ENCODE results near the gene MCEE. TPM values are rescaled to one million over a fixed set of nuclear protein-coding genes. Genes with fewer than 3 reads are reported as not detected.
"Not testable (repeated sequence)": the region's sequence is repeated elsewhere in the genome, so short reads cannot be mapped to it uniquely, and the experiment has no call there.

The MCEE gene
- 10 to 100 TPM; 12.6 to 16.3 TPM for total RNA-seq

- Mint-ChIP-seq H3K4me3 (no peak within 1 kb of the TSS), H3K27ac (no peak within 1 kb of the TSS), H3K9me3 (ENCODE audit: low read depth) (no peaks in the 10 kb centered on the region), H3K27me3 (no peaks in the 10 kb centered on the region), H3K36me3 (peaks cover 17% of the 10 kb centered on the region), H3K4me1 (peaks cover 16% of the 10 kb centered on the region)
- ATAC-seq (peak; percentile 92), DNase-seq (peak; percentile 93)
- CTCF ChIA-PET, result interaction anchor here (0.6 to 2.4 kb wide), 9 partner anchors 11 to 1746 kb away, joined by 3 to 11 read pairs (median 4); partner anchors contain the start of gene NAGK
Measured at GRCh38 chr2:71130152-71130904, at the start of gene MCEE, which contains the start of gene MPHOSPH10. Gene MCEE, minus strand, starts transcription at chr2:71130229. Its CDS starts 10 bp downstream, at chr2:71130219. Gene MPHOSPH10, plus strand, starts transcription at chr2:71130634. Its CDS starts 32 bp downstream, at chr2:71130666.

GRCh38 chr2:71178836-71179235 is 48.8 kb upstream of the MCEE start:
- H3K27me3 Mint-ChIP-seq; DNase-seq; CTCF ChIA-PET; H3K4me3 Mint-ChIP-seq; H3K36me3 Mint-ChIP-seq; H3K27ac Mint-ChIP-seq; H3K4me1 Mint-ChIP-seq; H3K9me3 Mint-ChIP-seq (ENCODE audit: low read depth); ATAC-seq: not testable (repeated sequence)

- Mint-ChIP-seq H3K36me3 (no peaks in the 10 kb centered on the region), H3K27me3 (peaks cover 4% of the 10 kb centered on the region), H3K27ac (no peak overlapping the region), H3K4me3 (no peak overlapping the region), H3K4me1 (peaks cover 6% of the 10 kb centered on the region), H3K9me3 (ENCODE audit: low read depth) (no peaks in the 10 kb centered on the region)
- no peak for ATAC-seq
- CTCF ChIA-PET, result interaction anchor here (0.6 kb wide), 1 partner anchor 36 kb away, joined by 3 read pairs; no protein-coding TSS in a partner anchor
- no peak for DNase-seq
Measured at GRCh38 chr2:71174207-71174606, 44.2 kb upstream of the MCEE start.

- no peak for ATAC-seq
- CTCF ChIA-PET, result no interaction called here
Measured at GRCh38 chr2:71173096-71173495, 43.1 kb upstream of the MCEE start.

GRCh38 chr2:71166812-71167211 is 36.8 kb upstream of the MCEE start:
- DNase-seq (no peak), ATAC-seq (no peak)
- H3K27ac Mint-ChIP-seq, result no peak overlapping the region
- H3K4me1 Mint-ChIP-seq, result no peaks in the 10 kb centered on the region
- H3K4me3 Mint-ChIP-seq, result no peak overlapping the region
- no peaks in the 10 kb centered on the region for H3K36me3 Mint-ChIP-seq
- H3K9me3 Mint-ChIP-seq (ENCODE audit: low read depth), result no peaks in the 10 kb centered on the region
- peaks cover 14% of the 10 kb centered on the region for H3K27me3 Mint-ChIP-seq
- CTCF ChIA-PET, result interaction anchor here (2.3 kb wide), 1 partner anchor 10 kb away, joined by 7 read pairs; no protein-coding TSS in a partner anchor

More at GRCh38 chr2:71173096-71173495, 43.1 kb upstream of the MCEE start:
- Mint-ChIP-seq H3K9me3 (ENCODE audit: low read depth) (no peaks in the 10 kb centered on the region), H3K4me1 (peaks cover 6% of the 10 kb centered on the region), H3K27me3 (peaks cover 4% of the 10 kb centered on the region), H3K27ac (no peak overlapping the region), H3K4me3 (no peak overlapping the region), H3K36me3 (no peaks in the 10 kb centered on the region)
- DNase-seq, result no peak

GRCh38 chr2:71157124-71157793 is 27.2 kb upstream of the MCEE start:
- peak; percentile 65 for DNase-seq
- Mint-ChIP-seq H3K27ac (no peak overlapping the region), H3K36me3 (no peaks in the 10 kb centered on the region), H3K9me3 (ENCODE audit: low read depth) (no peaks in the 10 kb centered on the region), H3K27me3 (peaks cover 2% of the 10 kb centered on the region), H3K4me3 (peak overlapping the region; percentile 27), H3K4me1 (peaks cover 4% of the 10 kb centered on the region)
- ATAC-seq, result peak; percentile 75
- CTCF ChIA-PET, result interaction anchor here (0.7 to 2.3 kb wide), 9 partner anchors 8 to 353 kb away, joined by 3 to 12 read pairs (median 3); partner anchors contain the start of gene MPHOSPH10

GRCh38 chr2:71156573-71156972 is 26.5 kb upstream of the MCEE start:
- no peak overlapping the region for H3K4me3 Mint-ChIP-seq
- H3K36me3 Mint-ChIP-seq, result no peaks in the 10 kb centered on the region
- CTCF ChIA-PET, result interaction anchor here (0.7 to 2.3 kb wide), 8 partner anchors 10 to 354 kb away, joined by 3 to 12 read pairs (median 3); partner anchors contain the start of gene MPHOSPH10
- H3K27ac Mint-ChIP-seq, result no peak overlapping the region
- H3K4me1 Mint-ChIP-seq, result peaks cover 4% of the 10 kb centered on the region
- peaks cover 2% of the 10 kb centered on the region for H3K27me3 Mint-ChIP-seq
- DNase-seq, result no peak
- H3K9me3 Mint-ChIP-seq (ENCODE audit: low read depth), result no peaks in the 10 kb centered on the region
- ATAC-seq, result no peak

- CTCF ChIA-PET, result interaction anchor here (0.7 to 2.7 kb wide), 8 partner anchors 11 to 355 kb away, joined by 3 to 12 read pairs (median 5); partner anchors contain the start of gene NAGK
- no peak for DNase-seq
- Mint-ChIP-seq H3K9me3 (ENCODE audit: low read depth) (no peaks in the 10 kb centered on the region), H3K27me3 (peaks cover 2% of the 10 kb centered on the region), H3K4me1 (peaks cover 4% of the 10 kb centered on the region), H3K36me3 (no peaks in the 10 kb centered on the region), H3K27ac (no peak overlapping the region), H3K4me3 (no peak overlapping the region)
- ATAC-seq, result no peak
Measured at GRCh38 chr2:71155846-71156245, 25.8 kb upstream of the MCEE start.

GRCh38 chr2:71154798-71155197 is 24.8 kb upstream of the MCEE start:
- CTCF ChIA-PET, result interaction anchor here (1.0 to 2.7 kb wide), 5 partner anchors 48 to 355 kb away, joined by 3 to 10 read pairs (median 5); partner anchors contain the start of gene NAGK
- H3K9me3 Mint-ChIP-seq (ENCODE audit: low read depth), result no peaks in the 10 kb centered on the region
- no peak overlapping the region for H3K4me3 Mint-ChIP-seq
- peaks cover 2% of the 10 kb centered on the region for H3K36me3 Mint-ChIP-seq
- DNase-seq, result peak; percentile 50
- ATAC-seq, result no peak
- peaks cover 2% of the 10 kb centered on the region for H3K27me3 Mint-ChIP-seq
- H3K4me1 Mint-ChIP-seq, result peaks cover 4% of the 10 kb centered on the region
- H3K27ac Mint-ChIP-seq, result no peak overlapping the region

GRCh38 chr2:71154279-71154678 is 24.2 kb upstream of the MCEE start:
- H3K9me3 Mint-ChIP-seq (ENCODE audit: low read depth), result no peaks in the 10 kb centered on the region
- H3K36me3 Mint-ChIP-seq, result peaks cover 5% of the 10 kb centered on the region
- H3K4me1 Mint-ChIP-seq, result peaks cover 4% of the 10 kb centered on the region
- peaks cover 2% of the 10 kb centered on the region for H3K27me3 Mint-ChIP-seq
- CTCF ChIA-PET, result interaction anchor here (1.1 to 2.7 kb wide), 4 partner anchors 48 to 356 kb away, joined by 3 to 10 read pairs (median 5); no protein-coding TSS in a partner anchor
- no peak overlapping the region for H3K27ac Mint-ChIP-seq
- ATAC-seq (no peak), DNase-seq (no peak)
- no peak overlapping the region for H3K4me3 Mint-ChIP-seq

GRCh38 chr2:71153585-71154224 is 23.7 kb upstream of the MCEE start:
- no peak overlapping the region for H3K4me3 Mint-ChIP-seq
- H3K4me1 Mint-ChIP-seq, result peaks cover 4% of the 10 kb centered on the region
- DNase-seq, result no peak
- no peak for ATAC-seq
- peaks cover 11% of the 10 kb centered on the region for H3K36me3 Mint-ChIP-seq
- no peaks in the 10 kb centered on the region for H3K9me3 Mint-ChIP-seq (ENCODE audit: low read depth)
- CTCF ChIA-PET, result interaction anchor here (1.1 to 2.7 kb wide), 3 partner anchors 53 to 356 kb away, joined by 5 to 10 read pairs (median 5); no protein-coding TSS in a partner anchor
- H3K27ac Mint-ChIP-seq, result no peak overlapping the region
- H3K27me3 Mint-ChIP-seq, result peaks cover 2% of the 10 kb centered on the region

GRCh38 chr2:71151620-71152019 is 21.6 kb upstream of the MCEE start:
- H3K27ac Mint-ChIP-seq, result no peak overlapping the region
- H3K9me3 Mint-ChIP-seq (ENCODE audit: low read depth), result no peaks in the 10 kb centered on the region
- ATAC-seq (no peak), DNase-seq (no peak)
- CTCF ChIA-PET, result no interaction called here
- no peaks in the 10 kb centered on the region for H3K27me3 Mint-ChIP-seq
- H3K36me3 Mint-ChIP-seq, result peaks cover 24% of the 10 kb centered on the region
- H3K4me1 Mint-ChIP-seq, result no peaks in the 10 kb centered on the region
- no peak overlapping the region for H3K4me3 Mint-ChIP-seq

Data from activated CD8-positive, alpha-beta memory T cell treated with anti-CD3 and anti-CD28 coated beads, Interleukin-2, amount 10 ng/mL, durations not matched to agents 7 days and 5 days (primary cell).